Neural crest cell (in vitro differentiated cells): ENCODE data around the gene RASGEF1C. TPM values are rescaled to one million over a fixed set of nuclear protein-coding genes. Genes with fewer than 3 reads are reported as not detected.

Experiments used
- DNase-seq: peaks from one replicate; pipeline ENCODE4 v3.0.0; 2021; ENCODE audit warnings: low read depth, mixed read lengths, low spot score
- H3K27ac Mint-ChIP-seq: one replicate; pipeline ENCODE4 v1.8.0; 2021; ENCODE audit warnings: mild to moderate bottlenecking, mixed read lengths; ENCODE audit not compliant: unreplicated experiment
- H3K27me3 Mint-ChIP-seq: 2 replicates; pipeline ENCODE4 v1.8.0; 2021; ENCODE audit warnings: low read depth, mild to moderate bottlenecking, mixed read lengths
- H3K36me3 Mint-ChIP-seq: 2 replicates; pipeline ENCODE4 v1.8.0; 2021; ENCODE audit warnings: low read depth, mild to moderate bottlenecking, mixed read lengths
- H3K4me1 Mint-ChIP-seq: 2 replicates; pipeline ENCODE4 v1.8.0; 2021; ENCODE audit warnings: mixed read lengths
- H3K4me3 Mint-ChIP-seq: one replicate; pipeline ENCODE4 v1.8.0; 2021; ENCODE audit warnings: mild to moderate bottlenecking, mixed read lengths
- H3K9me3 Mint-ChIP-seq: 2 replicates; pipeline ENCODE4 v1.8.0; 2021; ENCODE audit warnings: mixed read lengths
- total RNA-seq: library from RNA; stranded (reverse); gene quantifications from 2 replicates; pipeline ENCODE4 v1.2.1, GENCODE V29; 2021
- TF ChIP-seq, protein P1 (sequence below): fragments of 200-600 bp; sonication (generic); conservative IDR thresholded peaks from 2 replicates; pipeline ENCODE4 v1.5.0; 2021; ENCODE audit warnings: antibody characterized with exemption, mild to moderate bottlenecking

The RASGEF1C gene
- total RNA-seq, 1 donor from 2014 or later, result 1.7 TPM

DNA sequence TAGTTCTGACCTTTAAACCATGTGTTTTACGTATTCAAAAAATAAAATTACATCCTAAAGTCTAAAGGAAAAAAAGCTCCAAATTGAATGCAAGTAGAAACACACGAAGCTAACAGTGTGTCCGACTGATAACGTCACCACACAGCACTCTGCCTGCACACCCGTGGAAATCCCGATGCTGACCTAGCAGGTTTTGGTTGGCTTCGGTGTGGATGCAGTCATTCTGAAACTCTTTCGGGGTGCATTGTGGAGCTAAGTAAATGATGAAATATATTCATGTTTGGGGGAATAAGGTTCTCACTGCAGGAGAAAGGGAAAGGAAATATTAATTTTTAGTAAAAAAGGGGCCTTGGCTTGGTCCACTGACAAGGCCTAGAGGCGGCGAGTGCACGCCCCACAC lies 2.0 kb downstream of the RASGEF1C start:
- Mint-ChIP-seq H3K4me3 (peak overlapping the region; percentile 47), H3K27ac (no peak overlapping the region), H3K9me3 (no peaks in the 10 kb centered on the region), H3K4me1 (peaks cover 6% of the 10 kb centered on the region), H3K36me3 (no peaks in the 10 kb centered on the region), H3K27me3 (peaks cover 5% of the 10 kb centered on the region)
- TF ChIP-seq, protein P1, sequence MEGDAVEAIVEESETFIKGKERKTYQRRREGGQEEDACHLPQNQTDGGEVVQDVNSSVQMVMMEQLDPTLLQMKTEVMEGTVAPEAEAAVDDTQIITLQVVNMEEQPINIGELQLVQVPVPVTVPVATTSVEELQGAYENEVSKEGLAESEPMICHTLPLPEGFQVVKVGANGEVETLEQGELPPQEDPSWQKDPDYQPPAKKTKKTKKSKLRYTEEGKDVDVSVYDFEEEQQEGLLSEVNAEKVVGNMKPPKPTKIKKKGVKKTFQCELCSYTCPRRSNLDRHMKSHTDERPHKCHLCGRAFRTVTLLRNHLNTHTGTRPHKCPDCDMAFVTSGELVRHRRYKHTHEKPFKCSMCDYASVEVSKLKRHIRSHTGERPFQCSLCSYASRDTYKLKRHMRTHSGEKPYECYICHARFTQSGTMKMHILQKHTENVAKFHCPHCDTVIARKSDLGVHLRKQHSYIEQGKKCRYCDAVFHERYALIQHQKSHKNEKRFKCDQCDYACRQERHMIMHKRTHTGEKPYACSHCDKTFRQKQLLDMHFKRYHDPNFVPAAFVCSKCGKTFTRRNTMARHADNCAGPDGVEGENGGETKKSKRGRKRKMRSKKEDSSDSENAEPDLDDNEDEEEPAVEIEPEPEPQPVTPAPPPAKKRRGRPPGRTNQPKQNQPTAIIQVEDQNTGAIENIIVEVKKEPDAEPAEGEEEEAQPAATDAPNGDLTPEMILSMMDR, result no peak
- no peak for DNase-seq

- H3K27me3 Mint-ChIP-seq, result peaks cover 5% of the 10 kb centered on the region
- H3K4me3 Mint-ChIP-seq, result no peak overlapping the region
- H3K9me3 Mint-ChIP-seq, result no peaks in the 10 kb centered on the region
- no peak overlapping the region for H3K27ac Mint-ChIP-seq
- no peaks in the 10 kb centered on the region for H3K36me3 Mint-ChIP-seq
- TF ChIP-seq, protein P1, result no peak
- no peak for DNase-seq
- H3K4me1 Mint-ChIP-seq, result peaks cover 6% of the 10 kb centered on the region
Measured at GRCh38 chr5:180205916-180206315, 3.1 kb downstream of the RASGEF1C start.

DNA sequence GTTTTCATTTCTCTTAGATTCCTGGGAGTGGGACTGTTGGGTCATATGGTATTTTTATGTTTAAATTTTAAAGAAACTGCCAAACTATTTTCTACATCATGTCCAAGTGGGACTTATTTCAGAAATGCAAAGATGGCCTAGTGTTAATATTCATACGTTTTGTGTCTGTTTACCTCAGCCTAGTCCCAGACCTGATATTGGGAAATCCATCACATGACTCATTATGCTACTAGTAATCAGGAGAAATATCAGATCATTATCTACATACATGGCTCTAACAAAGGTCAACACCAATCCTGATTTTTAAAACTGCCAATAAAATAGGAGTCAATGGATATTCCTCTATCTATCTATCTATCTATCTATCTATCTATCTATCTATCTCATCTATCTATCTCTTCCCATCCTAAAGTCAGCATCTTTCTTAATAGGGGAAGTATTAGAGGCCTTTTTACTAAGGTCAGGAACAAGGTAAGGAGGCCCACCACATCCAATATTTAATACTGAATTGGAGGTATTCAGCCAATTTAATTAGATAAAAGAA lies 4.7 kb downstream of the RASGEF1C start:
- no peaks in the 10 kb centered on the region for H3K36me3 Mint-ChIP-seq
- H3K9me3 Mint-ChIP-seq, result no peaks in the 10 kb centered on the region
- peaks cover 6% of the 10 kb centered on the region for H3K4me1 Mint-ChIP-seq
- DNase-seq, result no peak
- H3K27me3 Mint-ChIP-seq, result peaks cover 5% of the 10 kb centered on the region
- TF ChIP-seq, protein P1, result no peak
- no peak overlapping the region for H3K27ac Mint-ChIP-seq
- no peak overlapping the region for H3K4me3 Mint-ChIP-seq

- H3K4me1 Mint-ChIP-seq, result no peaks in the 10 kb centered on the region
- no peaks in the 10 kb centered on the region for H3K9me3 Mint-ChIP-seq
- H3K4me3 Mint-ChIP-seq, result no peak overlapping the region
- no peaks in the 10 kb centered on the region for H3K36me3 Mint-ChIP-seq
- peaks cover under 1% of the 10 kb centered on the region for H3K27me3 Mint-ChIP-seq
- H3K27ac Mint-ChIP-seq, result peak overlapping the region; percentile 79
- TF ChIP-seq, protein P1, result no peak
- DNase-seq, result no peak
Measured at GRCh38 chr5:180202939-180203573, 6.0 kb downstream of the RASGEF1C start.

- DNase-seq, result peak; percentile 40
- TF ChIP-seq, protein P1, result peak; percentile 55
- Mint-ChIP-seq H3K27me3 (no peaks in the 10 kb centered on the region), H3K4me1 (no peaks in the 10 kb centered on the region), H3K36me3 (no peaks in the 10 kb centered on the region), H3K4me3 (no peak overlapping the region), H3K9me3 (no peaks in the 10 kb centered on the region), H3K27ac (no peak overlapping the region)
Measured at GRCh38 chr5:180201051-180201987, 7.7 kb downstream of the RASGEF1C start.
